CD4-positive, alpha-beta T cell treated with Interferon gamma for 1 hour (primary cell): ENCODE data around the gene CDCA5.

Experiments
- DNase-seq: peaks from one replicate; pipeline ENCODE4 v3.0.0-alpha.2; 2020

Gene CDCA5

GRCh38 chr11:65104628-65105027 lies 20.8 kb upstream of the CDCA5 start:
- DNase-seq = no peak

- DNase-seq = no peak
Observed at GRCh38 chr11:65103476-65103875, 19.6 kb upstream of the CDCA5 start.

GRCh38 chr11:65102142-65103095 lies 18.6 kb upstream of the CDCA5 start:
- no peak for DNase-seq

GRCh38 chr11:65100674-65101350 lies 17.0 kb upstream of the CDCA5 start:
- no peak for DNase-seq

- DNase-seq = no peak
Observed at GRCh38 chr11:65096926-65097325, 13.1 kb upstream of the CDCA5 start.

GRCh38 chr11:65095974-65096806 lies 12.3 kb upstream of the CDCA5 start, which contains the start of gene VPS51:
Gene VPS51 (plus strand): TSS chr11:65096214. CDS start chr11:65096251, 37 bp downstream.
- peak; percentile 87 for DNase-seq

- no peak for DNase-seq
Observed at GRCh38 chr11:65095427-65095826, 11.6 kb upstream of the CDCA5 start.

- no peak for DNase-seq
Observed at GRCh38 chr11:65090628-65091027, 6.8 kb upstream of the CDCA5 start.

GRCh38 chr11:65089621-65090020 lies 5.8 kb upstream of the CDCA5 start:
- no peak for DNase-seq

GRCh38 chr11:65087827-65088226 lies 4.0 kb upstream of the CDCA5 start:
- no peak for DNase-seq

GRCh38 chr11:65087216-65087615 lies 3.4 kb upstream of the CDCA5 start:
- no peak for DNase-seq

GRCh38 chr11:65086809-65087208 lies 3.0 kb upstream of the CDCA5 start:
- no peak for DNase-seq

- DNase-seq = no peak
Observed at GRCh38 chr11:65085446-65085845, 1.6 kb upstream of the CDCA5 start.

- DNase-seq = no peak
Observed at GRCh38 chr11:65084598-65085375, 947 bp upstream of the CDCA5 start.

- no peak for DNase-seq
Observed at GRCh38 chr11:65083134-65083833, 556 bp downstream of the CDCA5 start.

- no peak for DNase-seq
Observed at GRCh38 chr11:65078786-65079342, 5.0 kb downstream of the CDCA5 start.

- peak; percentile 66 for DNase-seq
Observed at GRCh38 chr11:65078151-65078550, 5.7 kb downstream of the CDCA5 start.

- DNase-seq = no peak
Observed at GRCh38 chr11:65077451-65077850, 6.4 kb downstream of the CDCA5 start.

GRCh38 chr11:65072631-65072966 lies 11.2 kb downstream of the CDCA5 start:
- DNase-seq = no peak

- DNase-seq = no peak
Observed at GRCh38 chr11:65071907-65072630, 11.8 kb downstream of the CDCA5 start.

GRCh38 chr11:65069217-65069616 lies 14.6 kb downstream of the CDCA5 start:
- DNase-seq = no peak
